Measurements from ENCODE around the gene CCNK. TPM values are rescaled to one million over a fixed set of nuclear protein-coding genes. Genes with fewer than 3 reads are reported as not detected.

Gene CCNK
- total and polyA plus RNA-seq, 2 of the 13 experiments (the other 11 are each of a cell fraction or from before 2014, with no cell fraction given): 4.9 to 9.7 TPM

- H3K36me3 ChIP-seq (replicated peaks in 1 of 2; ENCODE audit: control insufficient read depth in 1 of 2, insufficient read depth in 2 of 2, low read length in 2 of 2): peaks cover 0 to 3% of the 10 kb centered on the region in 2 experiments; a peak in 2 of 5 replicates
- H2AFZ ChIP-seq (ENCODE audit: low read length): no peak overlapping the region
- FAIRE-seq (no peak), ATAC-seq (no peak), DNase-seq (ENCODE audit: low spot score) (no peak)
- intact Hi-C loops (cut with micrococcal nuclease; ENCODE audit: unreplicated experiment): loop anchor here (5.0 kb wide), 1 partner anchor 66 kb away; no protein-coding TSS in a partner anchor
- no peak overlapping the region for H3K9ac ChIP-seq (ENCODE audit: insufficient read depth, low read depth, low read length)
- peaks cover 12% of the 10 kb centered on the region for H4K20me1 ChIP-seq (ENCODE audit: insufficient read depth, low read length)
- no peak overlapping the region for H3K4me3 ChIP-seq (replicated peaks in 1 of 3; ENCODE audit: insufficient read depth in 1 of 3, low read depth in 2 of 3, low read length in 3 of 3)
- H3K79me2 ChIP-seq (ENCODE audit: insufficient read depth, low read length): peaks cover 94% of the 10 kb centered on the region
- H3K4me1 ChIP-seq (ENCODE audit: insufficient read depth, low read length): peaks cover 90% of the 10 kb centered on the region
- ChIA-PET POLR2A (no interaction called here), CTCF (ENCODE audit: low intra/inter-chr PET ratio, low total read pairs) (no interaction called here)
- in situ Hi-C loops (cut with HindIII; ENCODE audit: extremely low pct_ligation_motif_present, low pct_unique_long_range_greater_than_20kb): no loop called here
- H3K27me3 ChIP-seq (ENCODE audit: control insufficient read depth in 1 of 2, insufficient read depth in 2 of 2, low read length in 2 of 2): no peaks in the 10 kb centered on the region
- H3K4me2 ChIP-seq (ENCODE audit: low read depth, low read length): no peak overlapping the region
- no peaks in the 10 kb centered on the region for H3K9me3 ChIP-seq (ENCODE audit: low read length)
- no TSS peak for BruUV-seq (replicated peaks)
- peak overlapping the region; percentile 4 for H3K27ac ChIP-seq (ENCODE audit: extremely low read length, insufficient read depth, low read length)
- 90% methylated on average over 8 of the region's 15 CpGs for WGBS (ENCODE audit: low lambda C conversion rate)
- peak; percentile 97 for TF ChIP-seq ZBTB38 (CRISPR knock-in tag; IDR thresholded peaks at IDR 0.05)
- peak; percentile 90 for TF ChIP-seq ZBTB33 (CRISPR knock-in tag; IDR thresholded peaks at IDR 0.05)
- no peak for TF ChIP-seq IKZF4 (CRISPR knock-in tag; IDR thresholded peaks at IDR 0.05; ENCODE audit: borderline replicate concordance, low read depth, not compliant biosample characterization)
- 0 out of 2 replicates have a peak, but pooled peaks have one; percentile 63 for TF ChIP-seq ZNF740 (CRISPR knock-in tag; IDR thresholded peaks at IDR 0.05)
- TF ChIP-seq ZNF572 (CRISPR knock-in tag; IDR thresholded peaks at IDR 0.05): no peak
- peak; percentile 34 for TF ChIP-seq AGO2 (optimal IDR thresholded peaks at IDR 0.05; ENCODE audit: low read depth, low read length)
- TF ChIP-seq ZNF687 (CRISPR knock-in tag; IDR thresholded peaks at IDR 0.05): peak; percentile 75
- TF ChIP-seq RXRA (CRISPR knock-in tag; IDR thresholded peaks at IDR 0.05): 0 out of 2 replicates have a peak, but pooled peaks have one; percentile 12
- no peak for TF ChIP-seq SOX6 (IDR thresholded peaks at IDR 0.05)
- TF ChIP-seq SOX6 (CRISPR knock-in tag; IDR thresholded peaks at IDR 0.05): 0 out of 2 replicates have a peak, but pooled peaks have one; percentile 12
- peak; percentile 46; the same call in 1 of the 2 replicates for TF ChIP-seq MAX (IDR thresholded peaks at IDR 0.05)
- TF ChIP-seq ZNF720 (CRISPR knock-in tag; IDR thresholded peaks at IDR 0.05): no peak
- 0 out of 2 replicates have a peak, but pooled peaks have one; percentile 25 for TF ChIP-seq GATAD2A (CRISPR knock-in tag; IDR thresholded peaks at IDR 0.05)
- TF ChIP-seq DNMT1 (CRISPR knock-in tag; IDR thresholded peaks at IDR 0.05): no peak
- TF ChIP-seq ZNF354B (CRISPR knock-in tag; IDR thresholded peaks at IDR 0.05): no peak
- peak; percentile 43; the same call in 1 of the 2 replicates for TF ChIP-seq PATZ1 (CRISPR knock-in tag; IDR thresholded peaks at IDR 0.05)
Measured at GRCh38 chr14:99560922-99561683, 79.9 kb downstream of the CCNK start.

Measured in HepG2 (cell line).